SK-N-MC (cell line): ENCODE data around the gene PLEKHA7.

Source experiments
- EZH2 ChIP-seq: fragments of 200-600 bp; sonication (generic); IDR thresholded peaks from one replicate; pipeline ENCODE4 v1.6.1; 2017; ENCODE audit warnings: antibody characterized with exemption
- FOXP2 ChIP-seq: optimal IDR thresholded peaks from 2 replicates; pipeline ENCODE3; 2011; ENCODE audit warnings: mild to moderate bottlenecking, moderate library complexity; ENCODE audit not compliant: insufficient read depth; ENCODE audit errors: extremely low read length, control extremely low read depth

DNA sequence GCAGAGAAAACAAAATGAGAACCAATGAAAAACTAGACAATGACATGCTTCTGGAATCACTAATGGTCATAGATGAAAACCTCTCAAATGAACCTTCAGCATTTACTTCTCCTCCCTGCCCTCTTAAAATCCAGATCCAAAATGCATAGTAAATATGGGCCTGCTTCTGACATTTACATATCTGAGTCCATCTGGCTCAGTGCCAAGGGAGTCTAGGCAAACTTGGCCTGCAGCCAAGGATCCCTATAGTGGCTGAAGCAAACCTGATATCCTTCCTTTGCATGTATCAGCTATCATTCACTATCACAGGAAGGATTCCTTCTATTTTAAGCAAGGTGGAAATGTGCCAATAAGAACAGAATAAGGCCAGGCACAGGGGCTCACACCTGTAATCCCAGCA is 170.9 kb downstream of the PLEKHA7 start:
- no peak for TF ChIP-seq EZH2
- no peak for TF ChIP-seq FOXP2
